Left hindlimb (tissue), 1 donor: Measurements from ENCODE around the gene RAB3IL1.

Source experiments
- DNase-seq: peaks from one replicate; pipeline ENCODE4 v3.0.0-alpha.2; 2018

The RAB3IL1 gene

GRCh38 chr11:61863548-61864081 is 53.8 kb downstream of the RAB3IL1 start:
- DNase-seq: no peak

- no peak for DNase-seq
These were observed 54.4 kb downstream of the RAB3IL1 start for GRCh38 chr11:61862714-61863547.

- DNase-seq: no peak
These were observed 55.7 kb downstream of the RAB3IL1 start for GRCh38 chr11:61861634-61862033.

- no peak for DNase-seq
These were observed 57.1 kb downstream of the RAB3IL1 start for GRCh38 chr11:61860054-61860903.

- DNase-seq: no peak
These were observed 61.3 kb downstream of the RAB3IL1 start for GRCh38 chr11:61855939-61856680.

- DNase-seq: no peak
These were observed 62.2 kb downstream of the RAB3IL1 start for GRCh38 chr11:61854966-61855714.

- no peak for DNase-seq
These were observed 63.0 kb downstream of the RAB3IL1 start for GRCh38 chr11:61854206-61854895.

- DNase-seq: no peak
These were observed 63.6 kb downstream of the RAB3IL1 start for GRCh38 chr11:61853698-61854169.

- no peak for DNase-seq
These were observed 65.5 kb downstream of the RAB3IL1 start for GRCh38 chr11:61851900-61852295.

- no peak for DNase-seq
These were observed 66.1 kb downstream of the RAB3IL1 start for GRCh38 chr11:61851113-61851899.

GRCh38 chr11:61850687-61851086 is 66.7 kb downstream of the RAB3IL1 start:
- DNase-seq: no peak

GRCh38 chr11:61848631-61849030 is 68.7 kb downstream of the RAB3IL1 start:
- DNase-seq: no peak

- peak; percentile 8 for DNase-seq
These were observed 69.3 kb downstream of the RAB3IL1 start for GRCh38 chr11:61847914-61848581.
